CD4-positive, CD25-positive, alpha-beta regulatory T cell (primary cell): ENCODE measurements around the gene CNPY4. TPM values are rescaled to one million over a fixed set of nuclear protein-coding genes. Genes with fewer than 3 reads are reported as not detected.

ENCODE experiments used
- ATAC-seq, 2 donors: fragments of 150-1000 bp; cut with Tn5 transposase; one replicate each; pipeline ENCODE4 v1.10.0; 2021; ENCODE audit warnings: low read depth in 2 of 2, moderate number of reproducible peaks in 2 of 2, moderate library complexity in 1 of 2
- DNase-seq, 3 donors: peaks; one replicate each; pipeline versions ENCODE4 v3.0.0 to v3.0.0-alpha.2; 2012 to 2022; ENCODE audit warnings: mixed read lengths in 1 of 3
- H3K27ac ChIP-seq: one replicate; pipeline ENCODE4 v1.7.0; 2013; ENCODE audit warnings: mild to moderate bottlenecking, low read length; ENCODE audit not compliant: insufficient read depth, poor library complexity, severe bottlenecking
- H3K27me3 ChIP-seq: one replicate; pipeline ENCODE4 v1.7.0; 2013; ENCODE audit warnings: low read length; ENCODE audit not compliant: control insufficient read depth, insufficient read depth
- H3K36me3 ChIP-seq: one replicate; pipeline ENCODE4 v1.7.0; 2013; ENCODE audit warnings: mild to moderate bottlenecking, low read length, moderate library complexity; ENCODE audit not compliant: control insufficient read depth, insufficient read depth
- H3K4me1 ChIP-seq: 2 replicates; pipeline ENCODE4 v1.7.0; 2013; ENCODE audit warnings: mild to moderate bottlenecking, low read length; ENCODE audit not compliant: insufficient read depth, control insufficient read depth, poor library complexity, severe bottlenecking
- H3K4me3 ChIP-seq: one replicate; pipeline ENCODE4 v1.7.0; 2013; ENCODE audit warnings: low read depth, mild to moderate bottlenecking, low read length, moderate library complexity
- H3K9me3 ChIP-seq, 2 experiments: 1 replicate in 1 of 2; 2 replicates in 1 of 2; pipeline ENCODE4 v1.7.0; 2013; ENCODE audit warnings: low read length in 2 of 2, mild to moderate bottlenecking in 1 of 2, moderate library complexity in 1 of 2; ENCODE audit not compliant: control insufficient read depth in 2 of 2
- H3K27ac Mint-ChIP-seq, 3 donors: one replicate each; pipeline ENCODE4 v1.8.0; 2020 to 2022; ENCODE audit warnings: mild to moderate bottlenecking in 3 of 3, mixed read lengths in 3 of 3, moderate library complexity in 2 of 3
- H3K27me3 Mint-ChIP-seq: one replicate; pipeline ENCODE4 v1.8.0; 2022; ENCODE audit warnings: mild to moderate bottlenecking, mixed read lengths
- H3K36me3 Mint-ChIP-seq: one replicate; pipeline ENCODE4 v1.8.0; 2020; ENCODE audit warnings: mixed read lengths
- H3K4me1 Mint-ChIP-seq, 4 donors: one replicate each; pipeline ENCODE4 v1.8.0; 2020 to 2022; ENCODE audit warnings: mixed read lengths in 4 of 4, mild to moderate bottlenecking in 1 of 4
- H3K4me3 Mint-ChIP-seq, 4 donors: one replicate each; pipeline ENCODE4 v1.8.0; 2020 to 2022; ENCODE audit warnings: mild to moderate bottlenecking in 4 of 4, mixed read lengths in 4 of 4, moderate library complexity in 3 of 4
- H3K9me3 Mint-ChIP-seq, 7 donors: one replicate each; pipeline ENCODE4 v1.8.0; 2020 to 2022; ENCODE audit warnings: mixed read lengths in 7 of 7, mild to moderate bottlenecking in 3 of 7, moderate library complexity in 2 of 7
- polyA plus RNA-seq, 4 donors: library from polyadenylated mRNA; unstranded; fragments of 300-500 nt; fragmentation: Illumina TruSeq; gene quantifications; one replicate each; pipeline ENCODE4 v1.2.3, GENCODE V29; 2021
- total RNA-seq: library from RNA; stranded (reverse); gene quantifications from one replicate; pipeline ENCODE4 v1.2.3, GENCODE V29; 2022

The CNPY4 gene
- total and polyA plus RNA-seq, 5 donors from 2014 or later: 14.1 to 20.7 (median 19.8) TPM

- DNase-seq (peak in 2 of 3 donors; percentile 46 to 53), ATAC-seq (peak; percentile 11)
- peaks cover 5 to 72% (median 44%) of the 10 kb centered on the region in 4 donors for H3K4me1 Mint-ChIP-seq
- Histone ChIP-seq H3K27ac (peak overlapping the region; percentile 72), H3K9me3 (no peaks in the 10 kb centered on the region), H3K27me3 (no peaks in the 10 kb centered on the region), H3K4me3 (no peak overlapping the region), H3K4me1 (peaks cover 75% of the 10 kb centered on the region), H3K36me3 (no peaks in the 10 kb centered on the region)
- no peaks in the 10 kb centered on the region for H3K36me3 Mint-ChIP-seq
- H3K4me3 Mint-ChIP-seq: peak overlapping the region; percentile 85 to 98 (median 91)
- peaks cover 50% of the 10 kb centered on the region for H3K27me3 Mint-ChIP-seq
- peaks cover 0 to 3% (median 0%) of the 10 kb centered on the region in 7 donors for H3K9me3 Mint-ChIP-seq
- H3K27ac Mint-ChIP-seq: peak overlapping the region; percentile 89 to 98 (median 97)
Measured at GRCh38 chr7:100169147-100169850, 49.9 kb downstream of the CNPY4 start.

GRCh38 chr7:100170101-100170897, 50.9 kb downstream of the CNPY4 start:
- Mint-ChIP-seq H3K9me3 (peaks cover 0 to 3% (median 0%) of the 10 kb centered on the region in 7 donors), H3K36me3 (no peaks in the 10 kb centered on the region), H3K27me3 (peaks cover 54% of the 10 kb centered on the region), H3K4me3 (peak overlapping the region; percentile 79 to 93 (median 84)), H3K4me1 (peaks cover 8 to 71% (median 47%) of the 10 kb centered on the region in 4 donors), H3K27ac (peak overlapping the region; percentile 86 to 98 (median 90))
- ATAC-seq (no peak), DNase-seq (no peak)
- Histone ChIP-seq H3K9me3 (no peaks in the 10 kb centered on the region), H3K4me1 (peaks cover 69% of the 10 kb centered on the region), H3K36me3 (no peaks in the 10 kb centered on the region), H3K27ac (peak overlapping the region; percentile 54), H3K27me3 (no peaks in the 10 kb centered on the region), H3K4me3 (no peak overlapping the region)

- Mint-ChIP-seq H3K4me1 (peaks cover 8 to 69% (median 44%) of the 10 kb centered on the region in 4 donors), H3K36me3 (no peaks in the 10 kb centered on the region), H3K27me3 (peaks cover 52% of the 10 kb centered on the region), H3K4me3 (peak overlapping the region; percentile 79 to 93 (median 84)), H3K27ac (peak overlapping the region in 2 of 3 donors; percentile 86 to 92), H3K9me3 (peaks cover 0 to 3% (median 0%) of the 10 kb centered on the region in 7 donors)
- DNase-seq (peak in 1 of 3 donors; percentile 61), ATAC-seq (peak; percentile 23 to 36)
- Histone ChIP-seq H3K27me3 (no peaks in the 10 kb centered on the region), H3K27ac (peak overlapping the region; percentile 23), H3K9me3 (no peaks in the 10 kb centered on the region), H3K4me1 (peaks cover 60% of the 10 kb centered on the region), H3K4me3 (no peak overlapping the region), H3K36me3 (no peaks in the 10 kb centered on the region)
Measured at GRCh38 chr7:100171087-100171681, 51.8 kb downstream of the CNPY4 start.

- peaks cover 46% of the 10 kb centered on the region for H3K27me3 Mint-ChIP-seq
- DNase-seq: peak in 1 of 3 donors; percentile 27
- H3K4me3 Mint-ChIP-seq: peak overlapping the region; percentile 50 to 87 (median 74)
- peak overlapping the region in 1 of 3 donors; percentile 90 for H3K27ac Mint-ChIP-seq
- ATAC-seq: no peak
- peaks cover 3 to 69% (median 41%) of the 10 kb centered on the region in 4 donors for H3K4me1 Mint-ChIP-seq
- Histone ChIP-seq H3K9me3 (no peaks in the 10 kb centered on the region), H3K36me3 (no peaks in the 10 kb centered on the region), H3K27me3 (no peaks in the 10 kb centered on the region), H3K27ac (peak overlapping the region; percentile 19), H3K4me3 (no peak overlapping the region), H3K4me1 (peaks cover 55% of the 10 kb centered on the region)
- no peaks in the 10 kb centered on the region for H3K9me3 Mint-ChIP-seq
- no peaks in the 10 kb centered on the region for H3K36me3 Mint-ChIP-seq
Measured at GRCh38 chr7:100171840-100172239, 52.4 kb downstream of the CNPY4 start.

- H3K4me1 ChIP-seq: peaks cover 44% of the 10 kb centered on the region
- peak overlapping the region in 2 of 3 donors; percentile 52 to 74 for H3K27ac Mint-ChIP-seq
- no peak for ATAC-seq
- no peak overlapping the region for H3K4me3 ChIP-seq
- no peaks in the 10 kb centered on the region for H3K36me3 ChIP-seq
- peaks cover 31% of the 10 kb centered on the region for H3K27me3 Mint-ChIP-seq
- no peak overlapping the region for H3K27ac ChIP-seq
- peak overlapping the region in 2 of 4 donors; percentile 2 to 56 for H3K4me3 Mint-ChIP-seq
- peaks cover 3 to 60% (median 25%) of the 10 kb centered on the region in 4 donors for H3K4me1 Mint-ChIP-seq
- peaks cover 0 to 2% (median 0%) of the 10 kb centered on the region in 7 donors for H3K9me3 Mint-ChIP-seq
- H3K36me3 Mint-ChIP-seq: no peaks in the 10 kb centered on the region
- peaks cover 0 to 4% of the 10 kb centered on the region in 2 experiments for H3K9me3 ChIP-seq
- H3K27me3 ChIP-seq: no peaks in the 10 kb centered on the region
- DNase-seq: no peak
Measured at GRCh38 chr7:100173806-100174495, 54.5 kb downstream of the CNPY4 start.

- ATAC-seq (no peak), DNase-seq (no peak)
- no peaks in the 10 kb centered on the region for H3K36me3 ChIP-seq
- H3K27me3 ChIP-seq: no peaks in the 10 kb centered on the region
- H3K4me1 ChIP-seq: peaks cover 41% of the 10 kb centered on the region
- Mint-ChIP-seq H3K27ac (peak overlapping the region in 1 of 3 donors; percentile 27), H3K4me3 (peak overlapping the region in 2 of 4 donors; percentile 37 to 53), H3K4me1 (peaks cover 3 to 60% (median 23%) of the 10 kb centered on the region in 4 donors), H3K36me3 (no peaks in the 10 kb centered on the region), H3K27me3 (peaks cover 24% of the 10 kb centered on the region), H3K9me3 (peaks cover 0 to 2% (median 0%) of the 10 kb centered on the region in 7 donors)
- H3K9me3 ChIP-seq: peaks cover 0 to 4% of the 10 kb centered on the region in 2 experiments
- no peak overlapping the region for H3K27ac ChIP-seq
- no peak overlapping the region for H3K4me3 ChIP-seq
Measured at GRCh38 chr7:100174582-100174981, 55.1 kb downstream of the CNPY4 start.
